NCI-H345 treated with DMSO at 0.1 percent for 48 hours (cell line): ENCODE measurements around the gene SLC25A2.
"Not testable (repeated sequence)": the region's sequence is repeated elsewhere in the genome, so short reads cannot be mapped to it uniquely, and the experiment has no call there.

Experiments
- DNase-seq: peaks from one replicate; lab custom pipeline; 2025; ENCODE audit not compliant: unreplicated experiment; lab: John Stamatoyannopoulos, UW

Gene SLC25A2

DNA sequence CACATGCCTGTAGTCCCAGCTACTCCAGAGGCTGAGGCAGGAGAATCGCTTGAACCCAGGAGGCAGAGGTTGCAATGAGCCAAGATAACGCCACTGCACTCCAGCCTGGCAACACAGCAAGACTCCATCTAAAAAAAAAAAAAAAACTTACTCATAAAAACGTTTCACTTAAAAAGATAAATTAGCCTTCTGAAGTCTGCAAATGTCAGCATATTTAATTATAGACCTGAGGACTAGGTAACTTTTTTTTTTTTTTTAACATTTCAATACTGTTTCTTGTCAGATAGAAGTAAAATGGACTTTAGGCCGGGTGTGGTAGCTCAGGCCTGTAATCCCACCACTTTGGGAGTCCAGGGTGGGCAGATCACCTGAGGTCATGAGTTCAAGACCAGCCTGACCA lies 13.1 kb upstream of the SLC25A2 start:
- DNase-seq: not testable (repeated sequence)

DNA sequence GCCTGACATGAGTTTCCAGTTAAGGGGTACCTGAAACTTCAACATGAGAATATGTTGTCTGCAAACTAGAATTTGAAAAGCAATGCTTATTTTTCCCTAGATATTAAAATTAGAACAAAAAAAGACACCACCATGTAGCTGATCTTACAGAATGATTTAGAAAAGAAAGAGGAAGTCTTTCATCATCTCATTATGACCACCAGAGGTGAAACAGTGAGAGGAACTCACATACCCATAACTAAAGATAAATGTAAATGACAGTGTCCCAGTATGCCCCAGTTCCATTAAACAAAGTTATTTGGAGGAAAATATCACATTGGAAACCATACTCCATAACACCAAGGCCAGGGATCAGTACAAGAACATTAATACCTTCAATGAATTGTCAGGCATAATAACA lies 9.9 kb upstream of the SLC25A2 start:
- DNase-seq: no peak

DNA sequence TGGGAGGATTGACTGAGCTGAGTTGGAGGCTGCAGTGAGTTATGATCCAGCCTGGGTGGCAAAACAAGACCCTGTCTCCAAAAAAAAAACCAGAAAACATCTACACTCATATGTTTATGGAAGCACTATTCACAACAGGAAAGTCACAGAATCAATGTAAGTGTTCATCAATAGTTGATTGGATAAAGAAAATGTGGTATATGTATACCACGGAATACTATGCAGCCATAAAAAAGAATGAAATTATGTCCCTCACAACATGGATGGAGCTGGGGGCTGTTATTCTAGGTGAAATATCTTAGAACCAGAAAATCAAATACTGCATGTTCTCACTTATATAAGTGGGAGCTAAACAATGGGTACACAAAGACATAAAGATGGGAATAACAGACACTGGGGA lies 2.8 kb upstream of the SLC25A2 start:
- DNase-seq: no peak

DNA sequence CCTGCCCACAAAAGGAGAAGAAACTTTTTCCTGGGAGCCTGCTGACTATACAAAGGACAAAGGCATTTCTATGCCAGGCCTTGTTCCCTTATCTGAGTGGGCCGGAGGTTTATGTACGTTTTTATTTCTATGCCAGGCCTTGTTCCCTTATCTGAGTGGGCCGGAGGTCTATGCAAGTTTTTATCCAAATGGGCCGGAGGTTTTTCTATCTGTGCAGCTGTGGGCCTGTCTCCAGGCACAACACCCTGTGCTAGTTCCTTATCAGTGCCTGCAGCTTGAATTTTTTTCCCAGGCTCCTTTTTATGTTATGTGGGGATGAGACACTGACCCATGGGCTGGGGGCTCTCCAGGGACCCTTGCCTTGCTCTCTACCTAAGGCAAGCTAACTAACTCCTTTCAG lies 5.5 kb downstream of the SLC25A2 start:
- DNase-seq: no peak

DNA sequence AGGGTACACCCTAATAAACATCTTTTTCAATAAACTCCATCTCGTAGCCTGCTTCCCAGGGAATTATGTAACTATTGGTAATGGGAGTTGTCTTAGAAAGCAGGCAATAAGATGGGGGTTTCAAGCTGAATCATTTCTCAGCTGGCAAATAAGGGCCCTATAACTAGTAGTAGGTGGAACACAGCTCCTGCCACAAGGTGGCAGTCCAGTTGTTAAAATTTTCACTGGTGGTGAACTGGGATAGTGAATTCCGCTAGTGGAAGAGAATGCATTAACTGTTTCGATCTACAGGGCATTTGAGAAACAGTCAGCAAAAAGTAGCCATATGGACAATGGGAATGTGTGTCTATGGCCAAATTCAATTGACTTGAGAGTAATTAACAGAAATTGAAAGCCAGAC lies 30.9 kb downstream of the SLC25A2 start:
- DNase-seq: no peak

DNA sequence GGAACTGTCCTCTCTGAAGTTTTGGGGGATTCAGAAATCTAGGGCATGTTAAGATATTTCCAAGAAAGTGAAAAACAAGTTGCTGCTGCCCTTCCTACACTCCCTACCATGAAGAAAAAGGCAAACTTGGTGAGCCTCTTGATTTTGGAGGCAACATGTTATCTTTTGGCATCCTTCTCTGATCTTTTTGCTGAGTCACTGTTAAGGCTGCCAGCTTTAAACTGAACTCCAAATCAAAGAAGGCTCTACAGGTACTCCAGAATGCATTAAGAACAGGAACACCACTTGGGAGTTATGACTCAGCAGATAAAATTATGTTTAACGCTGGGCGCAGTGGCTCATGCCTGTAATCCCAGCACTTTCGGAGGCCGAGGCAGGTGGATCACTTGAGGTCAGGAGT lies 34.7 kb downstream of the SLC25A2 start:
- no peak for DNase-seq

DNA sequence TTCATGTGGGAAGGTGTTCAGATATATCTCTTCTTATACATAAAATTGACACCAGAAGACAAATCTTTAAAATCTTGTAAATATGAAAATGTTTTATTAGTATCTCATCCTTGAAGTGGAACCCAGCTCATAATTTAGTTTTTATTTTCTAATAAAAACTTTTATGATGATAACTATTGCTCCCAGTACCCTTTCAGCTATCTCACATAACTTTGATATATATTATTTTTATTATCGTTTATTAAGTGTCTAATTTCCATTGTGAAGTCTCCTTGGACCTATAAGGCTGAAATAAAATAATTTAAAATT lies 42.7 kb downstream of the SLC25A2 start:
- DNase-seq: no peak

DNA sequence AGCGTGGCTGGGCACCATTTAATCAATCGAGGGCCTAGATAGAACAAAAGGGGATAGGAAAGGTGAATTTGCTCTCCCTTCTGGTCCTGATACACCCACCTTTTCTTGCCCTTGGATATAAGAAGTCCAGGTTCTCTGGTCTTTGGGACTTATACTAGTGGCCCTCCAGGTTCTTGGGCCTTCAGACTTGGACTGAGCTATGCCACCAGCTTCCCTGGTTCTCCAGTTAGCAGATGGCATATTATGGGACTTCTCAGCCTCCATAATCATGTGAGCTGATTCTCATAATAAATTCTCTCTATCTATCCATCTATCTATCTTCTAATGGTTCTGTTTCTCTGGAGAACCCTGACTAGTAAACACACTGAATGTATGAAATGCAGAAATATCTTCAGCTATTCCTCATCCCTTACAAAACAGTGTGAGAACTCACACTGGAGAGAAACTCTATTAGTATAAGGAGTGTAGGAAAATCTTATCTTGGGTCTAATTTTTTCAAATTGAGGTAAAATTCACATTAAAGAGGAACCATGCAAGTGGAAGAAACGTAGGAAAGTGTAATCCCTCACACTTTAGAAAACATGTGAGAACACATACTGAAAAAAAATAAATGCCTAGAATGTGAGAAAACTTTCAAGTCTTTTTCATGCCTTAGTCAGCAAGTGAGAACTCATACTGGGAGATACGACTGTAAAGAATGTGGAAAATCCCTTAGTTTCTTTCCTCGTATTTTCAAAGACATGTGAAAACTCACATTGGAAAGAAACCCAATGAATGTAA lies 43.2 kb downstream of the SLC25A2 start:
- DNase-seq: no peak

DNA sequence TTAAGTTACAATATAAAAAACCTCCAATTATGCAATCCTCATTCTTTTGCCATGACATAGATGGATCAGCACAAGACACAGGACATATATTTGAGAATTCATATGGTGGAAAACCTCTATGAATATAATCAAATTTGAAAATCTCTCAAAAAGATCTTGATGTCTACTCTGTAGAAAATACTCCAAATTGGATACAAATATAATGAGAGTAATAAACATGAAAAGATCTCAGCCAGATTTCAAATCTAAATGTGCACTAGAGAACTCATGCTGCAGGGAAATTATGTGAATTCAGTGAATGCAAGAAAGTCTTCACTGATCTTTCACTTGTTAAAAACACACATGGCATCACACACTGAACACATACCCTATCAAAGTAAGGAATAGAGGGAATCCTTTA lies 44.9 kb downstream of the SLC25A2 start:
- DNase-seq: no peak

DNA sequence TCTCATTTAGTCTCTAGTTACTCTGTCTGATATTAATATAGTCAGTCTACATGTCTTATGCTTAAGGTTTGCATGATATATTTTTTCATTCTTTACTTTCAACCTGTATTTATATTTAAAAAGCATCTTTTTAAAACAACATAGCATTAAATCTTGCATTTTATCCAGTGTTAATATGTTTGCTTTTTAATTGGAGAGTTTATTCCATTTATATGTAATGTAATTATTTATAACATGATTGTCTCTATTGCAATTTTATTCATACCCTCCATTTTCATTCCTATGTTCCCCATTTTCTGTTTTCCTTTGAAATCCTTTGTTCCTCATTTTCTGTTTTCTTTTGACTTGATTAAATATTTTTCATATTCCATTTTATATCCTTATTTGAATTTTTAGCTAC lies 45.4 kb downstream of the SLC25A2 start:
- DNase-seq: no peak
